ENCODE measurements around the gene MDK.
A peak's percentile ranks its signal among the peaks of the same experiment; 100 is the strongest.

The MDK gene

DNA sequence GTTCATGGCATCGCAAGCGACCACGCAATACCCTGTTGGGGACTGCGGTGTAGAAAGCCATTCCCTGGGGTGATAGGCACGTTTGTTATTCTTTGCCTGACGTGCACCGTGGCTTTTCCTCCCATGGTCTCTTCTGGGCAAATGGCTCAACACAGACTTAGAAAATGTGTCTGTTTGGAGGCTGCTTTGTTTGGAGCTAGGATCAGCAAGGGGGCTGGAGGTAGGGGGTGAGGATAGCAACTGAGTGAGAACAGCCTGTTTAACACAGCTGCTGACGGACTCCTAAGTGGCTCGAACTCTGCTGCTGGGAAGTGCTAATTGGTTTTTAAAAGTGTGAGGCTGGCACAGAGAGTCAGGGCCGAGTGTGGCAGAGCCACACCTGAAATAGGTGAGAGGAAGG lies 26.2 kb downstream of the MDK start:
- DNase-seq = no peak

GRCh38 chr11:46408407-46408986 lies 27.0 kb downstream of the MDK start:
- DNase-seq = no peak

- DNase-seq = no peak
Observed at GRCh38 chr11:46410021-46410420, 28.6 kb downstream of the MDK start.

GRCh38 chr11:46413760-46414465 lies 32.4 kb downstream of the MDK start:
- DNase-seq = peak; percentile 75

GRCh38 chr11:46414466-46414796 lies 33.0 kb downstream of the MDK start:
- DNase-seq = peak; percentile 75

GRCh38 chr11:46414879-46415278 lies 33.4 kb downstream of the MDK start:
- DNase-seq = peak; percentile 34

- DNase-seq = no peak
Observed at GRCh38 chr11:46417711-46418110, 36.2 kb downstream of the MDK start.

GRCh38 chr11:46418751-46419150 lies 37.3 kb downstream of the MDK start:
- no peak for DNase-seq

DNA sequence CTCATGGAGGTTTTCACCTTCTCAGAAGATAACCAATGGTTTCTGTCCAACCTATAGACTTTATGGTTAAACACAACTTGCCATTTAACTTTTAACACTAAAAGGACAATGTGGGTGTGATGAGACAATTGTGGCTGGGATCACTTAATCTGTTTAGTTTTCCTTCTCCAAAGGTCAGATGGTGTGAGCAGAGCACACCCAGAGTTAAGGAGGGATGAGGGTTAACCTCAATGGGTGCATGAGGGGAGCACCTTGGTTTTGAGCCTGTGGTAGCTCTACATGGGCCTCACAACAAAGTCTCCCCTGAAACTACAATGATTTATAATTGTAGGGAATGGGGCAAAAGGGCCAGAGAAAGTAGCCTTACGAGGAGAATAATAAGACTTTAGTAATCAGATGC lies 39.0 kb downstream of the MDK start:
- DNase-seq = no peak

DNA sequence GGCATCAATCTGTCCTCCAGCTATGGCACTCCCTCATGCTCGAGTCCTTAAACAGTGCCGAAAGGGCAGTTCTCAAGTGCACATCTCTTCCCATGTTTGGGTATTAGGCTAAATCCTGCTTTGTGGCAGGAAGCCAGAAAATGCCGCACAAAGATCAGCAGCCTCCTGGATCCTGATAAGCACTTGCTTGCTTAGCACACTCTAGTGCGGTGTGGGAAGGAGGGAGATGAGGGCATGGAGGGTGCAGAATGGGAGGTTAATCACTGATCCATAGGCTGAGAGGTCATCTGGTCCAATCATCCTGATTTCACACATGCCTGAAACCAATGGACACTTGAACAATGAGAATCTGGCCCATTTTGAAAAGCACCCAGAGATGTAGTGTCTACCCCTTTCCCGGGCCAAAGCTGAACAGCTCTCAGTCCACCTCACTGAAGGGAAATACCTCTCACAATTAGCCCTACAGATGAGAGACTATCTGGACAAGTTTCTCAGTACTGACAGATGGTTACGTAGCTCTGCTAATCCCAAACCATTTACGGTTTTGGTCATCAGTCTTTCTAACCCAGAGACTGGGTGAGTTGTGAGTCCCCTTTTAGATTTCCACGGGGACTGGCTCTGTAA lies 39.9 kb downstream of the MDK start:
- DNase-seq = no peak

GRCh38 chr11:46422588-46422987 lies 41.1 kb downstream of the MDK start:
- DNase-seq = no peak

GRCh38 chr11:46426233-46426991 lies 44.9 kb downstream of the MDK start:
- DNase-seq = no peak

DNA sequence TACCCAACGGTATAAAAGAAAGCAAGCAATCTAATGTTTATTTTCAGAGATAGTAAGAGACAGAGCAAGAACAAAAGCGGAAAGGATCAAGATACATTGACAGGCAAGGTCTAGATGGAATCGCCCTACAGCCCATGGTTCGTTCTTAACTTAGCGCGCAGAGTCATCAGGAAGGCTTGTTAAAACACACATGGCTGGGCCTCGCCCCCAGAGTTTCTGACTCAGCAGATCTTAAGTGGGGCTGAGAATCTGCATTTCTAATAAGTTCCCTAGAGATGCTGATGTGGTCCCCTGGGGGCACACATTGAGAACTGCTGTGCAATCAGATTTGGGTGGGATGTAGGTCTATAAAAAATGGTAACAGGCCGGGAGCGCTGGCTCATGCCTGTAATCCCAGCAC lies 45.9 kb downstream of the MDK start:
- DNase-seq = no peak

DNA sequence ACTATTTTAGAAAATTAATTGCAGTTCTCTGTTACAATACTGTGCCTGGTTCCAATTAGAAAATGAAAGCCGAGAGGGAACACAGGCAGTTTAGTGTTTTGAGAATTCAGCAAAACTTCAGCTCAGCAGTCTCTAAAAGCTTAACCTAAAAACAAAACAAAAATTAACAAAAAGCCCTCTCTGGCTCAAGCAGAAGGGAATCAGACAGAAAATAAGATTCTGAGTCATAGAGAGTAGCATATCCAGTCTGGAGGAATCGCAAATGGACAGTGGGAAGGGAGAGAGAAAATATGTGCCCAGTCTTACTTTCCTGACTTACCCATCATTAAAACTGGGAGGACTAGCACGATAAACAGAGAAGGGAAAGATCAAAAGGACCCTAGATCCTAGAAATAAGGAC lies 48.2 kb downstream of the MDK start:
- no peak for DNase-seq

- DNase-seq = no peak
Observed at GRCh38 chr11:46431211-46431610, 49.7 kb downstream of the MDK start.

Measured in NCI-H1436 treated with DMSO at 0.1 percent for 48 hours (cell line).